ENCODE measurements around the gene TMEM115.

Gene TMEM115

DNA sequence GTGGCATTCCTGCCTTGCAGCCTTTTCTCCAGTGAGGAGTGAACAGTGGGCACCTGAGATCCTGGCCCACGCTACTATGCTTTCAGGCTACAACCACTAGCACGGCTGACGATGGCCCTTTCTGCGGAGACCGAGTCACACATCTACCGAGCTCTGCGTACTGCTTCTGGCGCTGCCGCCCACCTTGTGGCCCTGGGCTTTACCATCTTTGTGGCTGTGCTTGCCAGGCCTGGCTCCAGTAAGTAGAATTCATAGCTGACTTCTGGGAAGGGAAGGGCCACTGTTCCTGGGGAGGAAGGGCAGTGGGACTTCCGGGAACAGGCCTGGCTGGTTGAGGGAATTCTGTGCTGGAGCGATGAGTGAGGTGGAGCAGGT, 8.0 kb downstream of the TMEM115 start:
- no peak for DNase-seq

DNA sequence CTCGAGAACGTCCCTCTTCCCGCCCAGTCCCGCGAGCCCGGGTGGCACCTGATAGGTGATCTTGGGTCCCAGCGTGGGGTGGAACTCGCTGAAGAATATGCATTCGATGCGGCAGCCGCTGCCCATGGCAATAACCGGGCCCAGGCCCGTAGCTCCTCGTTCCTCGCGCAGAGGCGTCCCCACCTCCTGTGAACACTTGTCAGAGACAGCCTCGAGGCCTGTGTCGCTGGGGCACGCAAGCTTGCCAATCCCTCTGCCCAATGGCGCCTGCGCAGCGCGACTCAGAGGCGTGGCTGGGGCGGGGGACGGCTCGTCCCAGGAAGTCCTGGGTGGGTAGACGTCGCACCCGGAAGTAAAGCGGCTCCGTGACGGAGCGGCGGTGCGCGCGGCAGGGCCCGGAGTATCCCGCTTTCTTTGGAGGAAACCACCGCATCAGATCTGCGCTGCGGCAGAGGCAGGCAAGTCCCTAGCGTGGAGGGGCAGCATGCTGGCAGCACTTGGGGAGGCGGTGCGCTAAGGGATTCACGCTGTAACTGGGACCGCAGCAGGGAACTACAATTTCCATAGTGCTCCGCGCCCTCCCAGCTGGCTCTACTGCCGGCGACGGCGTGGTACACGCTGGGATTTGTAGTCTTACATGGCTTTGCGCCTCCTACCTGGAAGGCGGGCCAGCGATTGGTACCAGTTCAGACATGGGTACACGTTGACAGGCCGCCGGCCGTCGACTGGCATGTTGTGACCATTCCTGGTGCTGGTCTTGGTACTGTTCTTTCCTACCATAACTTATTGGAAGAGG, 8.6 kb downstream of the TMEM115 start, which contains the start of the genes CYB561D2 and NPRL2:
Gene CYB561D2, plus strand, starts transcription at position 336 of the 796 bp plus-strand sequence. CDS start 572 bp downstream, outside the sequence.
Gene NPRL2, minus strand, starts transcription at position 249 of the 796 bp plus-strand sequence. Its CDS starts 123 bp downstream, at position 126.
- peak; percentile 88 for DNase-seq

- no peak for DNase-seq
These were observed 9.2 kb downstream of the TMEM115 start for GRCh38 chr3:50350213-50350526.

- peak; percentile 63 for DNase-seq
These were observed 12.0 kb downstream of the TMEM115 start for GRCh38 chr3:50347187-50347813.

GRCh38 chr3:50345586-50346234, 13.6 kb downstream of the TMEM115 start, which contains the start of gene ZMYND10:
Gene ZMYND10, minus strand, starts transcription at chr3:50345732. Its CDS starts 153 bp downstream, at chr3:50345579.
- DNase-seq: peak; percentile 51

DNA sequence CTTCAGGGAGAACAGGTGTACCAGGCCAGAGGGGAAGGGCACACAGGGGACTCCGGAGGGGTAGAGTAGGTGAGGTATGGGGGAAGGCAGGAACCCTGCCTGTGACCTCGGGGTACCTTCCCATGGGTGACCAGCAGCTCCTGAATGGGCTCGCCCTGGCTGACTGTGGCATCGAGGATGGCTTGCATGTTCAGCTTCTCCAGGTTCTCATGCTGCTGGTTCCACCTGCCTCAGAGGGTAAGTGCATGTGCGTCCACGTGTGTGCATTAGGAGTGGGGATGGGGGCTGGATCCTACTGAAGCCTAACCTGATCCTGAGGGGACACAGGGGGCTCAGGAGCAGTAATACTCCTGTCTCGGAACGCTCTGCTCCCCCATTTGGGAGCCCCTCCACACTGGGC, 14.3 kb downstream of the TMEM115 start:
- no peak for DNase-seq

DNA sequence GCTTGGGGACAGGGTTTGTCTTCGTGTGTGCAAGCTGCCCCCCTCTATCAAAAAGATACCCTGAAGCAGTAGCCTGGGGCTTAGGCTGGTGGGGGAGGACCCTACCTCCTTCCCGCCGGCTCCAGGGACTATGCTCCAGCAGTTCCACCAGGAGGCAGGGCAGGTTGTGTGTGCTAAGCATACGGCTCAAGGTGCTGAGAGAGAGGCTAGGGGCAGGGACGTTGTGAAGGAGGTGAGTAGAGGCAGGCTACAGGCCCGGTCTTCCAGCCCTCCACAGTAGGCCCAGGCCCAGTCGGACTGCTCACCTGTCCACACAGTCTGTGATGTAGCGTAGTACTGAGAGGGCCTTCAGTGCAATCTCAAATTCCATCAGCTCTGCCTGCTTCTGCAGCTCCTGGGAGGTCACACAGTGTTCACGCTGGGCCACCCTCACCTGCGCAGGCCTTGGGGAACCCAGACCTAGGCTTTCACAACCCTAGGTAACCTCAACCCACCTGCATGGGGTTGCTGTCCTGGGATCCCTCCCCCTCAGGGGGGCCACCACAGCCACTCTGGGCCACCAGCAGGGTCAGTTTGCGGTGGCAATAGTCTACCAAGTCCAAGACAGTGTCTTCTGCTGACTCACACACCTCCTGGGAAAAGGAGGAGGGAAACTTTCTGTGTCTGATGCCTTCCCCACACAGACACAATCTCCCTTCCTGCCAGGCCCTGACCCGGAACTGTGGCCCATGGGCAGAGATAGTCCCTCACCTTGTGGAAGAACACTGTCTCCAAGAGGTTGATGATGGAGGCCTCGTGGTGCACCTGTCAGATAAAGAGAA, 16.3 kb downstream of the TMEM115 start:
- no peak for DNase-seq

GRCh38 chr3:50341996-50342650, 17.2 kb downstream of the TMEM115 start:
- no peak for DNase-seq

- DNase-seq: no peak
These were observed 17.8 kb downstream of the TMEM115 start for GRCh38 chr3:50341537-50341936.

DNA sequence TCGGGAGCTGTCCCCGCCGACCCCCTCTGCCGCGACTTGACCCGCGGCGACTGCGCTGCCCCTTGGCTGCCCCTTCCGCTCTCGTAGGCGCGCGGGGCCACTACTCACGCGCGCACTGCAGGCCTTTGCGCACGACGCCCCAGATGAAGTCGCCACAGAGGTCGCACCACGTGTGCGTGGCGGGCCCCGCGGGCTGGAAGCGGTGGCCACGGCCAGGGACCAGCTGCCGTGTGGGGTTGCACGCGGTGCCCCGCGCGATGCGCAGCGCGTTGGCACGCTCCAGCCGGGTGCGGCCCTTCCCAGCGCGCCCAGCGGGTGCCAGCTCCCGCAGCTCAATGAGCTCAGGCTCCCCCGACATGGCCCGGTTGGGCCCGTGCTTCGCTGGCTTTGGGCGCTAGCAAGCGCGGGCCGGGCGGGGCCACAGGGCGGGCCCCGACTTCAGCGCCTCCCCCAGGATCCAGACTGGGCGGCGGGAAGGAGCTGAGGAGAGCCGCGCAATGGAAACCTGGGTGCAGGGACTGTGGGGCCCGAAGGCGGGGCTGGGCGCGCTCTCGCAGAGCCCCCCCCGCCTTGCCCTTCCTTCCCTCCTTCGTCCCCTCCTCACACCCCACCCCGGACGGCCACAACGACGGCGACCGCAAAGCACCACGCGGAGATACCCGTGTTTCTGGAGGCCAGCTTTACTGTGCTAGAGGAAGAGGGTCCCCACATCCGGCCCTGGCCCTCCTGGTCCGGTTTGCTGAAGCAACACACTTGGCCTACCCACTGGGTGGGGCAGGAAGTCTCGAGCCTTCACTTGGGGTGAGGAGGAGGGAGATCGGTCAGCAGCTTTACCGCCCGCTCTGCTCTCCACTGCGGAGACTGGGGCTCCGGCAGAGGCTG, 18.6 kb downstream of the TMEM115 start, which contains the start of gene RASSF1:
Gene RASSF1, minus strand, starts transcription at position 389 of the 882 bp plus-strand sequence. Its CDS starts 31 bp downstream, at position 358.
- DNase-seq: peak; percentile 82

DNA sequence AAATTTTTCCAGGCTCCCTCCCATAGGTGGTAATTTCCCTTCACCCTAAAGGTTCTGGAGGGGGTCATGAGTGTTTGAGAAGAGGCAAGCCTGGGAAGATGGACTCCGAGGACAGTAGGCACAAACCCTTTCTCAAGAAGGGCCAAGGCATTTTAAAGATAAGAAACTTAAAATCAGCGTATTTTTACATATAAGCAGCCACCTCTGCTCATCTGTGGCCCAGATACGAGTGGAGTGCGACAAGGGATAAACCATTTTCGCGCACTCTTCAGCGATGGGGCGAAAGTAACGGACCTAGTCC, 19.2 kb downstream of the TMEM115 start:
- DNase-seq: no peak

- peak; percentile 75 for DNase-seq
These were observed 19.7 kb downstream of the TMEM115 start for GRCh38 chr3:50339485-50340146.

- DNase-seq: no peak
These were observed 20.4 kb downstream of the TMEM115 start for GRCh38 chr3:50338965-50339364.

- peak; percentile 100 for DNase-seq
These were observed 22.0 kb downstream of the TMEM115 start for GRCh38 chr3:50337175-50337861.

DNA sequence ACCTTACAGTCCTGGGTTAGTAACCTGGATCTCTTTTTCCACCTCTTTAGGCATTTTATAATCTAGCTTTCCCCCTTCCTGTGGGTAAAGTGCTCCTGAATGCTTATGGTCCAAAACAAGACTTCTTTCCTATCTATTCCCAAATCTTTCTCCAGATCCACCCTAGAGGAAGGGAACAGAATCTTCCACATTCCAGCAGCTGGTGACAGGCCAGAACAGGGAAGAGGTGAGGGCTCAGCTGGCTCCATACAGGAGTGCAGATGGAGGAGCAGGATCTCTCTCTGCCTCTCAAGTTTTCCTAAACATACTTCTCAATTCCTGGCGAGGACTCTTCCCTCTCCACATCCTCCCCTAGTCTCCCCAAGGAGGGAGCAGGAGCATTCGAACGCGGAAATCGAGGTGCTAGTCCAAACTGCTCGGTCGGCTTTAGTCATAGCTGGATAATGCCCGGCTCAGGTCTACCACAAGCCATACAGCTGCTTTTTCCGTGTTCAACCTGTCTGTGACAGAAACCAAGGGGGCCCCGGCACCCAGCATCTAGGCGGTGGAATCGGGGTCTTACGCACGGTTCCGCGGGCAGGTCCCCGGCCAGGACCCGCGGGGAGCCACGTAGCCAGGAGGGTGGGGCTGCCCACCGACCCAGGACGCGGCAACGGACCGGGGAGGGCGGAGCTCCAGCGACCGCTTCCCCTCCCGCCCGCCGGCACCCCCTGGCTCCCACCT, 22.7 kb downstream of the TMEM115 start:
- DNase-seq: peak; percentile 39

GRCh38 chr3:50334339-50335075, 24.8 kb downstream of the TMEM115 start:
- DNase-seq: no peak

DNA sequence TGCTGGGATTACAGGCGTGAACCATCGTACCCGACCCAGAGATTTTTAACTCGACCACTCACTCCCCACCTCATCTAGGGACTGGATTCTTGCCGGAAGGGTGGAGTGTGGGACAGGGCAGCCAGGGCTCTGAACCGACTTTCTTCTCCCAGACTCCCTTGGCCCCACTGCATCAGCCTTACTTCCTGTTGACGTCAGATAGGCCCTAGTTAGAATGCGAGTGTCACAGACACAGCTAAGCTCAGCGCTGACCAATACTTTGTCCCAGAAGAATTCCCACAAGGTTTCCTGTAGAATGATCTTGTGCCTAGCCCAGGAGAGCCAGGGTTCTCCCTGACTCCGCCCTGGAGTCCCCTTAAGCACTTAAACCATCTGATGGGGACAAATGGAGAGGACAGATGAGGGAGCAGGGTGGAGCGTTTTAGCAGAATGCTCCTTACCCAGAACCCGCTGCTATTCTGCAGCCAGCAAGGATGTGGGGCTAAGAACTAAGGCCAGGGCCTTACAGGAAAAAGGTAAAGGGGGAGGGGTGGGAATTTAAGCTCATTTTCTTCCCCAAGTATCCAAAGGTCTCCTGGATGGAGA, 25.5 kb downstream of the TMEM115 start:
- no peak for DNase-seq

- DNase-seq: no peak
These were observed 27.9 kb downstream of the TMEM115 start for GRCh38 chr3:50331364-50331907.

Measured in HCEC 1CT (cell line).